ENCODE measurements around the gene BCAS4.

The BCAS4 gene

GRCh38 chr20:50855498-50856474, 60.9 kb downstream of the BCAS4 start:
- DNase-seq (ENCODE audit: low spot score), result peak; percentile 64

- DNase-seq (ENCODE audit: low spot score), result no peak
Measured at GRCh38 chr20:50856475-50857041, 61.7 kb downstream of the BCAS4 start.

- no peak for DNase-seq (ENCODE audit: low spot score)
Measured at GRCh38 chr20:50857348-50857747, 62.5 kb downstream of the BCAS4 start.

GRCh38 chr20:50858525-50858924, 63.7 kb downstream of the BCAS4 start:
- no peak for DNase-seq (ENCODE audit: low spot score)

- DNase-seq (ENCODE audit: low spot score), result no peak
Measured at GRCh38 chr20:50859161-50859560, 64.3 kb downstream of the BCAS4 start.

GRCh38 chr20:50861012-50861411, 66.2 kb downstream of the BCAS4 start:
- DNase-seq (ENCODE audit: low spot score), result no peak

GRCh38 chr20:50862546-50862945, 67.7 kb downstream of the BCAS4 start:
- no peak for DNase-seq (ENCODE audit: low spot score)

GRCh38 chr20:50865114-50865513, 70.3 kb downstream of the BCAS4 start:
- no peak for DNase-seq (ENCODE audit: low spot score)

- no peak for DNase-seq (ENCODE audit: low spot score)
Measured at GRCh38 chr20:50865591-50865990, 70.7 kb downstream of the BCAS4 start.

GRCh38 chr20:50866036-50866685, 71.3 kb downstream of the BCAS4 start:
- DNase-seq (ENCODE audit: low spot score), result no peak

- no peak for DNase-seq (ENCODE audit: low spot score)
Measured at GRCh38 chr20:50866831-50867230, 72.0 kb downstream of the BCAS4 start.

- no peak for DNase-seq (ENCODE audit: low spot score)
Measured at GRCh38 chr20:50867805-50868204, 72.9 kb downstream of the BCAS4 start.

- no peak for DNase-seq (ENCODE audit: low spot score)
Measured at GRCh38 chr20:50868509-50869495, 73.9 kb downstream of the BCAS4 start.

- DNase-seq (ENCODE audit: low spot score), result no peak
Measured at GRCh38 chr20:50870561-50871161, 75.8 kb downstream of the BCAS4 start.

GRCh38 chr20:50872560-50873425, 77.9 kb downstream of the BCAS4 start:
- DNase-seq (ENCODE audit: low spot score), result no peak

- DNase-seq (ENCODE audit: low spot score), result no peak
Measured at GRCh38 chr20:50873585-50873984, 78.7 kb downstream of the BCAS4 start.

- DNase-seq (ENCODE audit: low spot score), result no peak
Measured at GRCh38 chr20:50874111-50874757, 79.4 kb downstream of the BCAS4 start.

- DNase-seq (ENCODE audit: low spot score), result no peak
Measured at GRCh38 chr20:50874758-50875665, 80.2 kb downstream of the BCAS4 start.
